GM21381 (cell line): ENCODE data around the gene B4GALT7.

Experiments used
- ATAC-seq: cut with Tn5 transposase; IDR thresholded peaks from one replicate; pipeline ENCODE4 v1.9.1; 2021; ENCODE audit warnings: mild to moderate bottlenecking, moderate library complexity; ENCODE audit not compliant: unreplicated experiment

The B4GALT7 gene

GRCh38 chr5:177592905-177593304, 7.0 kb upstream of the B4GALT7 start:
- no peak for ATAC-seq

GRCh38 chr5:177593511-177593910, 6.4 kb upstream of the B4GALT7 start:
- no peak for ATAC-seq

- no peak for ATAC-seq
Measured at GRCh38 chr5:177594071-177594470, 5.9 kb upstream of the B4GALT7 start.

GRCh38 chr5:177595026-177595585, 4.8 kb upstream of the B4GALT7 start:
- ATAC-seq: no peak

- ATAC-seq: no peak
Measured at GRCh38 chr5:177595991-177596774, 3.7 kb upstream of the B4GALT7 start.

GRCh38 chr5:177596775-177597238, 3.1 kb upstream of the B4GALT7 start:
- no peak for ATAC-seq

- no peak for ATAC-seq
Measured at GRCh38 chr5:177598477-177598876, 1.5 kb upstream of the B4GALT7 start.

GRCh38 chr5:177600508-177601018, 631 bp downstream of the B4GALT7 start:
- no peak for ATAC-seq

GRCh38 chr5:177601126-177601525, 1.2 kb downstream of the B4GALT7 start:
- ATAC-seq: no peak

- no peak for ATAC-seq
Measured at GRCh38 chr5:177601577-177602457, 1.9 kb downstream of the B4GALT7 start.

GRCh38 chr5:177602458-177602830, 2.5 kb downstream of the B4GALT7 start:
- ATAC-seq: no peak

GRCh38 chr5:177603631-177604030, 3.7 kb downstream of the B4GALT7 start:
- no peak for ATAC-seq

- ATAC-seq: no peak
Measured at GRCh38 chr5:177604116-177604521, 4.2 kb downstream of the B4GALT7 start.

- ATAC-seq: no peak
Measured at GRCh38 chr5:177604656-177605055, 4.7 kb downstream of the B4GALT7 start.

- no peak for ATAC-seq
Measured at GRCh38 chr5:177605078-177605477, 5.1 kb downstream of the B4GALT7 start.

GRCh38 chr5:177605667-177606066, 5.7 kb downstream of the B4GALT7 start:
- no peak for ATAC-seq

- no peak for ATAC-seq
Measured at GRCh38 chr5:177606071-177607051, 6.4 kb downstream of the B4GALT7 start.

GRCh38 chr5:177607115-177607451, 7.2 kb downstream of the B4GALT7 start:
- no peak for ATAC-seq

GRCh38 chr5:177607452-177608192, 7.7 kb downstream of the B4GALT7 start:
- no peak for ATAC-seq
